GM08714 (cell line): Measurements from ENCODE around the gene TESK2.
"Not testable (repeated sequence)": the region's sequence is repeated elsewhere in the genome, so short reads cannot be mapped to it uniquely, and the experiment has no call there.

Experiments used
- H3K4me3 ChIP-seq: fragments of 200-500 bp; sonication (Bioruptor generic); 2 replicates; pipeline ENCODE4 v1.5.1; 2014; ENCODE audit warnings: mild to moderate bottlenecking, low read length, inconsistent platforms
- ZNF274 ChIP-seq: IDR thresholded peaks from 2 replicates; pipeline ENCODE4 v1.6.1; 2012; ENCODE audit warnings: mild to moderate bottlenecking, low read depth, low read length

The TESK2 gene

GRCh38 chr1:45493116-45493697, 2.2 kb upstream of the TESK2 start:
- H3K4me3 ChIP-seq = no peak overlapping the region
- TF ChIP-seq ZNF274 = no peak

- TF ChIP-seq ZNF274 = no peak
These were observed 1.7 kb upstream of the TESK2 start for GRCh38 chr1:45492691-45493090.

GRCh38 chr1:45491487-45492260, 711 bp upstream of the TESK2 start:
- peak overlapping the region; percentile 0; the same call in 1 of the 2 replicates for H3K4me3 ChIP-seq
- TF ChIP-seq ZNF274 = no peak

More at GRCh38 chr1:45492691-45493090, 1.7 kb upstream of the TESK2 start:
- H3K4me3 ChIP-seq = no peak overlapping the region

GRCh38 chr1:45490121-45490625, 790 bp downstream of the TESK2 start:
- H3K4me3 ChIP-seq = peak overlapping the region; percentile 64
- no peak for TF ChIP-seq ZNF274

- peak overlapping the region; percentile 64; the same call in 1 of the 2 replicates for H3K4me3 ChIP-seq
These were observed 1.6 kb downstream of the TESK2 start for GRCh38 chr1:45489379-45489778.

- no peak overlapping the region for H3K4me3 ChIP-seq
- no peak for TF ChIP-seq ZNF274
These were observed 2.1 kb downstream of the TESK2 start for GRCh38 chr1:45488666-45489377.

- no peak overlapping the region for H3K4me3 ChIP-seq
- TF ChIP-seq ZNF274 = no peak
These were observed 5.0 kb downstream of the TESK2 start for GRCh38 chr1:45485949-45486348.

GRCh38 chr1:45479039-45479748, 11.8 kb downstream of the TESK2 start:
- no peak overlapping the region for H3K4me3 ChIP-seq
- no peak for TF ChIP-seq ZNF274

GRCh38 chr1:45478121-45478814, 12.7 kb downstream of the TESK2 start:
- no peak for TF ChIP-seq ZNF274
- H3K4me3 ChIP-seq = no peak overlapping the region

- no peak overlapping the region for H3K4me3 ChIP-seq
- TF ChIP-seq ZNF274 = no peak
These were observed 13.3 kb downstream of the TESK2 start for GRCh38 chr1:45477646-45478045.

- not testable (repeated sequence) for H3K4me3 ChIP-seq
These were observed 16.8 kb downstream of the TESK2 start for GRCh38 chr1:45474194-45474593.

GRCh38 chr1:45473302-45473701, 17.7 kb downstream of the TESK2 start:
- no peak for TF ChIP-seq ZNF274
- H3K4me3 ChIP-seq = no peak overlapping the region

GRCh38 chr1:45470306-45470798, 20.6 kb downstream of the TESK2 start:
- H3K4me3 ChIP-seq = no peak overlapping the region
- no peak for TF ChIP-seq ZNF274

- H3K4me3 ChIP-seq = not testable (repeated sequence)
These were observed 23.6 kb downstream of the TESK2 start for GRCh38 chr1:45467353-45467752.
